ENCODE measurements around the gene TIMM44. TPM values are rescaled to one million over a fixed set of nuclear protein-coding genes. Genes with fewer than 3 reads are reported as not detected.

The TIMM44 gene
- total and polyA plus RNA-seq, 2 of the 8 experiments (the other 6 are each of a cell fraction or from before 2014, with no cell fraction given): 131 to 150 TPM

DNA sequence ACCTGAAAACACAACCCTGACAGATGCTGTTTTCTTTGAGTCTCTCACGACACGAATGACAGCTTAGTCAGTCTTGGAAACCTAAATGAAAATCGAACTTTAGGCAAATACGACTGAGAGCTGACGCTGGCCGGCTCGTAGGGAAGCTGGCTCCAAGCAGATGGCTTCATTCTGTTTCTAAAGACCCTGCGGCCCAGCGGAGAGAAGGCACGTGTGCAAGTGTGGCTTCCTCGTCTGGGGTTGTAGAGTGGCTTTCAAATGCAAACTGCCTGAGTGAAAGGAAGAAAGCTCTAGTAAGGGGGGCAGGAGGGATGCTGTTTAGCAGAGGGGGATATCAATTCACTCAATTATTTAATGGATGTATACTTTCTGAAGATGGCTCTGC lies 26.1 kb upstream of the TIMM44 start:
- DNase-seq (ENCODE audit: low read depth in 1 of 2, low spot score in 2 of 2): peak in 1 of 2 experiments; percentile 34
- H2AK5ac ChIP-seq (ENCODE audit: low read depth, low read length): no peak overlapping the region
- no peak overlapping the region for H3K4ac ChIP-seq (replicated peaks; ENCODE audit: insufficient read length, low read depth, low read length)
- FAIRE-seq: peak; percentile 77
- no peak overlapping the region for H3K14ac ChIP-seq (ENCODE audit: insufficient read length)
- H2AFZ ChIP-seq (ENCODE audit: low read length): no peak overlapping the region
- no peak overlapping the region for H3K56ac ChIP-seq (replicated peaks; ENCODE audit: insufficient read length, low read depth, low read length)
- no peak overlapping the region for H2BK12ac ChIP-seq (ENCODE audit: low read depth, low read length)
- 30% methylated on average over 11 of the region's 11 CpGs; no CpG with 5 or more reads in 1 of the 2 experiments for WGBS, 2 experiments (ENCODE audit: extremely low coverage in 1 of 2, insufficient coverage in 1 of 2, insufficient read length in 1 of 2, insufficient replicate concordance in 2 of 2, low coverage in 1 of 2, low lambda C conversion rate in 2 of 2, missing lambda C conversion rate in 1 of 2)
- H4K8ac ChIP-seq (ENCODE audit: extremely low read depth, insufficient read depth, low read length): no peak overlapping the region; the same call in 1 of the 2 replicates
- H3K9me3 ChIP-seq (ENCODE audit: insufficient read depth in 2 of 2, low read depth in 1 of 2, low read length in 1 of 2): no peaks in the 10 kb centered on the region
- H3K36me3 ChIP-seq (ENCODE audit: control insufficient read depth in 2 of 4, insufficient read depth in 4 of 4, low read length in 3 of 4): peaks cover 26 to 54% (median 52%) of the 10 kb centered on the region in 4 experiments
- peak overlapping the region; percentile 25; the same call in 1 of the 2 replicates for H3K18ac ChIP-seq (ENCODE audit: extremely low read depth, low read length)
- no peak overlapping the region for H2BK15ac ChIP-seq (ENCODE audit: low read length)
- H4K91ac ChIP-seq (replicated peaks; ENCODE audit: insufficient read length, low read length): no peak overlapping the region
- peak overlapping the region; percentile 49; the same call in 1 of the 2 replicates for H3K27ac ChIP-seq (ENCODE audit: low read depth, low read length)
- peaks cover 0 to 10% (median 9%) of the 10 kb centered on the region in 4 experiments; a peak in 6 of 7 replicates for H3K4me1 ChIP-seq (replicated peaks in 1 of 4; ENCODE audit: control insufficient read depth in 3 of 4, insufficient read depth in 4 of 4, low read length in 3 of 4)
- ChIA-PET POLR2A (ENCODE audit: partially characterized antibody) (interaction anchor here (0.8 to 6.2 kb wide), 10 partner anchors 10 to 99 kb away, joined by 3 to 55 read pairs (median 6); partner anchors contain the start of genes CTXN1 and TIMM44), CTCF (ENCODE audit: partially characterized antibody) (interaction anchor here (0.6 to 4.9 kb wide), 23 partner anchors 9 to 467 kb away, joined by 3 to 36 read pairs (median 5); partner anchors contain the start of gene TIMM44)
- peak overlapping the region in 2 of 4 experiments; percentile 4 to 40; a peak in 3 of 7 replicates for H3K9ac ChIP-seq (replicated peaks in 1 of 4; ENCODE audit: extremely low read depth in 1 of 4, low read depth in 3 of 4, low read length in 3 of 4)
- peaks cover 2 to 34% of the 10 kb centered on the region in 2 experiments for H4K20me1 ChIP-seq (replicated peaks in 1 of 2; ENCODE audit: control insufficient read depth in 1 of 2, insufficient read depth in 2 of 2, low read length in 2 of 2)
- H3K79me1 ChIP-seq (ENCODE audit: low read depth, low read length): no peaks in the 10 kb centered on the region; the same call in none of the 2 replicates
- H3K23ac ChIP-seq (ENCODE audit: insufficient read length): no peak overlapping the region
- H3K4me2 ChIP-seq (ENCODE audit: insufficient read depth in 1 of 2, low read depth in 2 of 2, low read length in 2 of 2): peak overlapping the region; percentile 32 to 58; a peak in 2 of 4 replicates
- no peak overlapping the region for H2BK120ac ChIP-seq (replicated peaks; ENCODE audit: low read depth, low read length)
- peak overlapping the region; percentile 28; the same call in 1 of the 2 replicates for H2BK5ac ChIP-seq (ENCODE audit: low read depth, low read length)
- H3K4me3 ChIP-seq (ENCODE audit: extremely low read depth in 1 of 4, insufficient read depth in 2 of 4, low read depth in 3 of 4, low read length in 4 of 4): no peak overlapping the region; a peak in 1 of 8 replicates
- H3K23me2 ChIP-seq (ENCODE audit: low read depth, low read length): no peaks in the 10 kb centered on the region
- peaks cover 0 to 3% of the 10 kb centered on the region in 2 experiments; a peak in 1 of 4 replicates for H3K79me2 ChIP-seq (ENCODE audit: control insufficient read depth in 1 of 2, insufficient read depth in 2 of 2, low read length in 2 of 2)
- no peaks in the 10 kb centered on the region for H3K27me3 ChIP-seq (replicated peaks in 1 of 4; ENCODE audit: control insufficient read depth in 3 of 4, extremely low read depth in 1 of 4, insufficient read depth in 3 of 4, low read length in 3 of 4)
- no peak overlapping the region for H2BK20ac ChIP-seq (ENCODE audit: low read length)
- no peak overlapping the region for H4K5ac ChIP-seq (ENCODE audit: insufficient read length, low read depth, low read length)
- TF ChIP-seq SIN3A (conservative IDR thresholded peaks at IDR 0.05 in 1 of 2, IDR thresholded peaks at IDR 0.05 in 1 of 2; ENCODE audit: low read depth in 1 of 2, low read length in 2 of 2) (no peak; a peak in 1 of 4 replicates), RNF2 (IDR thresholded peaks at IDR 0.05; ENCODE audit: borderline replicate concordance, low read depth, low read length, missing control alignments, poor library complexity, severe bottlenecking) (no peak), EZH2 (IDR thresholded peaks at IDR 0.05; ENCODE audit: low read depth, low read length, severe bottlenecking) (no peak), POU5F1 (IDR thresholded peaks at IDR 0.05; ENCODE audit: low read depth, low read length) (no peak), POLR2AphosphoS5 (IDR thresholded peaks at IDR 0.05; ENCODE audit: low read depth, low read length) (peak; percentile 50; the same call in 1 of the 2 replicates), JUN (IDR thresholded peaks at IDR 0.05; ENCODE audit: low read depth, low read length) (no peak), CBX8 (IDR thresholded peaks at IDR 0.05; ENCODE audit: borderline replicate concordance, low read depth, low read length) (no peak)
- TF ChIP-seq, protein P1, sequence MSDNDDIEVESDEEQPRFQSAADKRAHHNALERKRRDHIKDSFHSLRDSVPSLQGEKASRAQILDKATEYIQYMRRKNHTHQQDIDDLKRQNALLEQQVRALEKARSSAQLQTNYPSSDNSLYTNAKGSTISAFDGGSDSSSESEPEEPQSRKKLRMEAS (IDR thresholded peaks at IDR 0.05): peak; percentile 94
